KMS-11 (cell line): Measurements from ENCODE around the gene TOP3B.

ENCODE experiments used
- H2AFZ ChIP-seq: fragments of 200-600 bp; sonication (generic); 2 replicates; pipeline ENCODE4 v1.6.1; 2016; ENCODE audit warnings: antibody characterized with exemption, mixed run types, low read depth
- H3K27ac ChIP-seq: fragments of 200-600 bp; sonication (generic); 2 replicates; pipeline ENCODE4 v1.6.1; 2016; ENCODE audit warnings: mild to moderate bottlenecking, mixed run types
- H3K27me3 ChIP-seq: fragments of 200-600 bp; sonication (generic); 2 replicates; pipeline ENCODE4 v1.6.1; 2017; ENCODE audit warnings: mild to moderate bottlenecking, low read depth, mixed run types, moderate library complexity; ENCODE audit not compliant: insufficient read depth
- H3K36me3 ChIP-seq: fragments of 200-600 bp; sonication (generic); 2 replicates; pipeline ENCODE4 v1.6.1; 2017; ENCODE audit warnings: mild to moderate bottlenecking, mixed run types; ENCODE audit not compliant: insufficient read depth
- H3K4me1 ChIP-seq: fragments of 200-600 bp; sonication (generic); 2 replicates; pipeline ENCODE4 v1.6.1; 2016; ENCODE audit warnings: mild to moderate bottlenecking, low read depth, mixed run types; ENCODE audit not compliant: poor library complexity, severe bottlenecking
- H3K4me2 ChIP-seq: fragments of 200-600 bp; sonication (generic); 2 replicates; pipeline ENCODE4 v1.7.0; 2016; ENCODE audit warnings: mild to moderate bottlenecking, mixed run types
- H3K4me3 ChIP-seq: fragments of 200-600 bp; sonication (generic); IDR thresholded peaks from 2 replicates; pipeline ENCODE4 v1.6.1; 2017; ENCODE audit warnings: low read depth, low read length, mixed read lengths; ENCODE audit not compliant: insufficient read depth
- H3K79me2 ChIP-seq: fragments of 200-600 bp; sonication (generic); 2 replicates; pipeline ENCODE4 v1.6.1; 2016; ENCODE audit warnings: low read depth, mixed run types; ENCODE audit not compliant: insufficient read depth
- H3K9ac ChIP-seq: fragments of 200-600 bp; sonication (generic); 2 replicates; pipeline ENCODE4 v1.6.1; 2016; ENCODE audit warnings: mild to moderate bottlenecking, mixed run types
- H4K20me1 ChIP-seq: fragments of 200-600 bp; sonication (generic); 2 replicates; pipeline ENCODE4 v1.6.1; 2016; ENCODE audit warnings: mild to moderate bottlenecking, mixed run types; ENCODE audit not compliant: insufficient read depth
- TF ChIP-seq, protein P1 (sequence below): fragments of 200-600 bp; sonication (generic); conservative IDR thresholded peaks from 2 replicates; pipeline ENCODE4 v1.6.1; 2017; ENCODE audit warnings: low read depth, mild to moderate bottlenecking, antibody characterized with exemption, low read length, moderate library complexity, mixed read lengths

TOP3B gene, protein sequence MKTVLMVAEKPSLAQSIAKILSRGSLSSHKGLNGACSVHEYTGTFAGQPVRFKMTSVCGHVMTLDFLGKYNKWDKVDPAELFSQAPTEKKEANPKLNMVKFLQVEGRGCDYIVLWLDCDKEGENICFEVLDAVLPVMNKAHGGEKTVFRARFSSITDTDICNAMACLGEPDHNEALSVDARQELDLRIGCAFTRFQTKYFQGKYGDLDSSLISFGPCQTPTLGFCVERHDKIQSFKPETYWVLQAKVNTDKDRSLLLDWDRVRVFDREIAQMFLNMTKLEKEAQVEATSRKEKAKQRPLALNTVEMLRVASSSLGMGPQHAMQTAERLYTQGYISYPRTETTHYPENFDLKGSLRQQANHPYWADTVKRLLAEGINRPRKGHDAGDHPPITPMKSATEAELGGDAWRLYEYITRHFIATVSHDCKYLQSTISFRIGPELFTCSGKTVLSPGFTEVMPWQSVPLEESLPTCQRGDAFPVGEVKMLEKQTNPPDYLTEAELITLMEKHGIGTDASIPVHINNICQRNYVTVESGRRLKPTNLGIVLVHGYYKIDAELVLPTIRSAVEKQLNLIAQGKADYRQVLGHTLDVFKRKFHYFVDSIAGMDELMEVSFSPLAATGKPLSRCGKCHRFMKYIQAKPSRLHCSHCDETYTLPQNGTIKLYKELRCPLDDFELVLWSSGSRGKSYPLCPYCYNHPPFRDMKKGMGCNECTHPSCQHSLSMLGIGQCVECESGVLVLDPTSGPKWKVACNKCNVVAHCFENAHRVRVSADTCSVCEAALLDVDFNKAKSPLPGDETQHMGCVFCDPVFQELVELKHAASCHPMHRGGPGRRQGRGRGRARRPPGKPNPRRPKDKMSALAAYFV

DNA sequence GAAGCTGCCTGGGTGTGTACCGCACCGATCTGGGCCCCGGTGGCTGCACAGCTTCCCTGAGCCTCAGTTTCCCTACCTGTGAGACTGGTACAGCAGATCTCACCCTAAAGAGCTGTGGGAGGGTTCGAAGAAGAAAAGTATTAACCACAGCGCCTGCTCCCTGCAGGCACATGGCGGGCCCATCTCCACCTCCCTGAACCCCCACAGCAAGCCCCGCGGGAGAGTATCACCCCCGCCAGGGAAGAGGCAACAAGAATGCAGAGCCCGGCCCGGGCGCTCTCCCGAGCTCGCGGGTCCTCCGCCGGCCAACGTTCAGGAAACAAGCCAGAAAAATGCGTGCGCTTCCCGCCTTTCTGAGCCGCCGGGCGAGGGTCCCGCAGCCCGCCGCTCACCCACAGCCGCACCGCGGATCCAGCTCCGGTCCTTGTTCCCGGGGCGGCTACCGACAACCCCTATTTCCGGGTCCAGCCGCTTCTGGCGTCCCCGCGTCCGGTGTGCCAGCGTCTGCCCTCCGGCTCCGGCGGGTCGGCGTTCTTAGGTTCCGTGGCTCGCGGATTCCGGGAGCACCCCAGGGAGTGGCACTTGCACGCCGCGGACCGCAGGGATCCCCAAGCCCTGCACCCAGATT lies at the start of gene TOP3B:
TOP3B (minus strand) TSS at position 450 of the 628 bp plus-strand sequence. CDS start 7,078 bp downstream, outside the sequence.
- Histone ChIP-seq H3K9ac (peak within 1 kb of the TSS; percentile 85), H3K4me2 (peak within 1 kb of the TSS; percentile 94), H3K27ac (0 out of 2 replicates have a peak within 1 kb of the TSS, but pooled peaks have one; percentile 18), H3K79me2 (peaks cover 16% of the 10 kb centered on the region), H2AFZ (peak within 1 kb of the TSS; percentile 95), H3K36me3 (no peaks in the 10 kb centered on the region), H3K4me3 (no peak within 1 kb of the TSS), H3K4me1 (peaks cover 7% of the 10 kb centered on the region), H3K27me3 (no peaks in the 10 kb centered on the region), H4K20me1 (no peaks in the 10 kb centered on the region)
- TF ChIP-seq, protein P1, sequence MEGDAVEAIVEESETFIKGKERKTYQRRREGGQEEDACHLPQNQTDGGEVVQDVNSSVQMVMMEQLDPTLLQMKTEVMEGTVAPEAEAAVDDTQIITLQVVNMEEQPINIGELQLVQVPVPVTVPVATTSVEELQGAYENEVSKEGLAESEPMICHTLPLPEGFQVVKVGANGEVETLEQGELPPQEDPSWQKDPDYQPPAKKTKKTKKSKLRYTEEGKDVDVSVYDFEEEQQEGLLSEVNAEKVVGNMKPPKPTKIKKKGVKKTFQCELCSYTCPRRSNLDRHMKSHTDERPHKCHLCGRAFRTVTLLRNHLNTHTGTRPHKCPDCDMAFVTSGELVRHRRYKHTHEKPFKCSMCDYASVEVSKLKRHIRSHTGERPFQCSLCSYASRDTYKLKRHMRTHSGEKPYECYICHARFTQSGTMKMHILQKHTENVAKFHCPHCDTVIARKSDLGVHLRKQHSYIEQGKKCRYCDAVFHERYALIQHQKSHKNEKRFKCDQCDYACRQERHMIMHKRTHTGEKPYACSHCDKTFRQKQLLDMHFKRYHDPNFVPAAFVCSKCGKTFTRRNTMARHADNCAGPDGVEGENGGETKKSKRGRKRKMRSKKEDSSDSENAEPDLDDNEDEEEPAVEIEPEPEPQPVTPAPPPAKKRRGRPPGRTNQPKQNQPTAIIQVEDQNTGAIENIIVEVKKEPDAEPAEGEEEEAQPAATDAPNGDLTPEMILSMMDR, result no peak

DNA sequence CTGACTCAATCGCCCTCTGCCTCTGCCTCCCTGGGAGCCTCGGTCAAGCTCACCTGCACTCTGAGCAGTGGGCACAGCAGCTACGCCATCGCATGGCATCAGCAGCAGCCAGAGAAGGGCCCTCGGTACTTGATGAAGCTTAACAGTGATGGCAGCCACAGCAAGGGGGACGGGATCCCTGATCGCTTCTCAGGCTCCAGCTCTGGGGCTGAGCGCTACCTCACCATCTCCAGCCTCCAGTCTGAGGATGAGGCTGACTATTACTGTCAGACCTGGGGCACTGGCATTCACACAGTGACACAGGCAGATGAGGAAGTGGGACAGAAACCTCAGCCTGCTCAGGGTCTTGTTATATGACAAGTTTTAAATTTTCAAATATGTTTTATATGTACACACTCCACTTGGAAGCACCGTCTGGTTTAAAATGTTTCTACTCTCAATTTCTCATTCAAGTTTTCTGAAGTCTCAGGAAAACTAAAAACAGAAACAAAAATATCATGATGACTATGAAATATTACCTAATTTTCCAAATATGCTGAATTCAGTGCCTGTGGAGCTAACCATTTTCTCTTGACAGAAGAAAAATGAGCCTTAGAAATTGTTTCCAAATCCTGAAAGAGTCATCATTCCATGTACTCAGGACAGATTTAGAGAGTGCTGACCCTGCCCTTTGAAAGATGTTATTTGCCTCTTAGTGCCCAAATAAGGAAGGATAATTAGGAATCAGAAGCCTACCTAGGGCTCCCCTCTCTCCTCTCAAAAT lies 48.8 kb upstream of the TOP3B start:
- no peak overlapping the region for H3K4me3 ChIP-seq
- H4K20me1 ChIP-seq, result no peaks in the 10 kb centered on the region
- no peaks in the 10 kb centered on the region for H3K27me3 ChIP-seq
- H3K9ac ChIP-seq, result no peak overlapping the region
- H3K4me1 ChIP-seq, result peaks cover 1% of the 10 kb centered on the region
- no peak overlapping the region for H3K4me2 ChIP-seq
- no peaks in the 10 kb centered on the region for H3K79me2 ChIP-seq
- TF ChIP-seq, protein P1, result no peak
- no peak overlapping the region for H2AFZ ChIP-seq
- H3K27ac ChIP-seq, result no peak overlapping the region
- H3K36me3 ChIP-seq, result no peaks in the 10 kb centered on the region

DNA sequence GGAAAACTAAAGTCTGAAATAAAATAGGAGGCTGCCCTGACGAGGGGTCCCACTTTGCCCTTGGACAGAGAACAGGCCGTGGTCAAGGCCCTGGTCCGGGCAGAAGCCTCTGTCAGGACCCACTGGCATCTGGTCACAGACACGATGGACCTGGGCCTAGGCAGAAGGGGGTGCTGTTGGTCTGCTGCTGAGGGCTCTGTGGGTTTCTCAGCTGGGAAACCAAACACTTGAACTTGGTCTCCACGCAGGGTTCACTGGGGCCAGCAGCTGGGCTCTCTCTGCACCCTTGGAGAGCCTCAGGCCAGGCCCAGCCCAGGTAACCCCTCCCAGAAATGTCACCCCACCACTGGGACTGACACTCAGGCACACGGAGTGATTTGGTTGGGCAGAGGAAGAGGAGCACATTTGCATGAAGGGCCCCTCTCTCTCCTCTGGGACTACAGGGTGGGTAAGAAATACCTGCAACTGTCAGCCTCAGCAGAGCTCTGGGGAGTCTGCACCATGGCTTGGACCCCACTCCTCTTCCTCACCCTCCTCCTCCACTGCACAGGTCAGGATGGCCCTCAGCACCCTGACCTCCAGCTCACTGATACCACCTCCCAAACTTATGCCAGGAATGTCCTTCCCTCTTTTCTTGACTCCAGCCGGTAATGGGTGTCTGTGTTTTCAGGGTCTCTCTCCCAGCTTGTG lies 48.1 kb upstream of the TOP3B start:
- TF ChIP-seq, protein P1, result no peak
- no peaks in the 10 kb centered on the region for H3K79me2 ChIP-seq
- no peak overlapping the region for H3K4me2 ChIP-seq
- H3K27ac ChIP-seq, result no peak overlapping the region
- H3K27me3 ChIP-seq, result no peaks in the 10 kb centered on the region
- no peaks in the 10 kb centered on the region for H3K4me1 ChIP-seq
- H3K36me3 ChIP-seq, result no peaks in the 10 kb centered on the region
- no peak overlapping the region for H3K9ac ChIP-seq
- no peaks in the 10 kb centered on the region for H4K20me1 ChIP-seq
- H3K4me3 ChIP-seq, result no peak overlapping the region
- no peak overlapping the region for H2AFZ ChIP-seq
